Erythroblast (primary cell): ENCODE measurements around the gene HMOX1.

ENCODE experiments used
- DNase-seq, 2 experiments: peaks; one replicate each; lab custom pipeline; 2025; lab: John Stamatoyannopoulos, UW
- GATA1 ChIP-seq: IDR thresholded peaks from 2 replicates; pipeline ENCODE4 v1.6.1; 2011; ENCODE audit warnings: low read depth, mild to moderate bottlenecking, control low read depth, low read length, moderate library complexity
- POLR2A ChIP-seq: IDR thresholded peaks from 2 replicates; pipeline ENCODE4 v1.6.1; 2011; ENCODE audit warnings: mild to moderate bottlenecking, low read length

HMOX1 gene

GRCh38 chr22:35346596-35347220 lies 34.2 kb upstream of the HMOX1 start:
- TF ChIP-seq POLR2A (no peak), GATA1 (no peak)
- no peak for DNase-seq

- DNase-seq = no peak
- TF ChIP-seq POLR2A (no peak), GATA1 (no peak)
These were observed 33.4 kb upstream of the HMOX1 start for GRCh38 chr22:35347462-35347861.

- DNase-seq = no peak
- TF ChIP-seq POLR2A (no peak), GATA1 (no peak)
These were observed 32.8 kb upstream of the HMOX1 start for GRCh38 chr22:35348026-35348590.

- TF ChIP-seq GATA1 (no peak), POLR2A (no peak)
- no peak for DNase-seq
These were observed 32.2 kb upstream of the HMOX1 start for GRCh38 chr22:35348703-35349102.

- TF ChIP-seq GATA1 (no peak), POLR2A (no peak)
- DNase-seq = no peak
These were observed 31.6 kb upstream of the HMOX1 start for GRCh38 chr22:35349368-35349703.

- no peak for DNase-seq
- TF ChIP-seq POLR2A (no peak), GATA1 (no peak)
These were observed 31.0 kb upstream of the HMOX1 start for GRCh38 chr22:35349704-35350538.

GRCh38 chr22:35350539-35351503 lies 30.1 kb upstream of the HMOX1 start:
- DNase-seq = peak; percentile 89 to 94
- TF ChIP-seq POLR2A = no peak
- no peak for TF ChIP-seq GATA1

- TF ChIP-seq GATA1 = no peak
- TF ChIP-seq POLR2A = peak; percentile 23
- peak; percentile 16 to 30 for DNase-seq
These were observed 28.4 kb upstream of the HMOX1 start for GRCh38 chr22:35352214-35353111.

- TF ChIP-seq POLR2A = no peak
- no peak for TF ChIP-seq GATA1
- DNase-seq = no peak
These were observed 27.6 kb upstream of the HMOX1 start for GRCh38 chr22:35353318-35353717.

GRCh38 chr22:35354068-35354467 lies 26.8 kb upstream of the HMOX1 start:
- TF ChIP-seq GATA1 = no peak
- DNase-seq = no peak

- TF ChIP-seq GATA1 (no peak), POLR2A (no peak)
- no peak for DNase-seq
These were observed 22.8 kb upstream of the HMOX1 start for GRCh38 chr22:35357883-35358621.
